ENCODE data around the gene CCNB1.

GRCh38 chr5:69152731-69153130 is 14.2 kb upstream of the CCNB1 start:
- TF ChIP-seq POLR2AphosphoS5 (IDR thresholded peaks at IDR 0.05; ENCODE audit: low read depth, low read length) (no peak), ATF3 (IDR thresholded peaks at IDR 0.05) (no peak), CEBPB (IDR thresholded peaks at IDR 0.05; ENCODE audit: low read depth) (no peak)

Measured in HCT116 (cell line).